DMS79 (cell line): ENCODE data around the gene ENAH.
"Not testable (repeated sequence)": the region's sequence is repeated elsewhere in the genome, so short reads cannot be mapped to it uniquely, and the experiment has no call there.

ENCODE experiments used
- DNase-seq: peaks from one replicate; lab custom pipeline; 2025; lab: John Stamatoyannopoulos, UW

Gene ENAH

GRCh38 chr1:225525377-225525776 is 127.5 kb downstream of the ENAH start:
- no peak for DNase-seq

GRCh38 chr1:225524570-225524969 is 128.4 kb downstream of the ENAH start:
- DNase-seq: no peak

- no peak for DNase-seq
Observed at GRCh38 chr1:225523263-225523950, 129.5 kb downstream of the ENAH start.

GRCh38 chr1:225522588-225523262 is 130.2 kb downstream of the ENAH start:
- no peak for DNase-seq

GRCh38 chr1:225520587-225521227 is 132.2 kb downstream of the ENAH start:
- DNase-seq: no peak

- no peak for DNase-seq
Observed at GRCh38 chr1:225519166-225519863, 133.6 kb downstream of the ENAH start.

- no peak for DNase-seq
Observed at GRCh38 chr1:225517697-225518096, 135.2 kb downstream of the ENAH start.

- no peak for DNase-seq
Observed at GRCh38 chr1:225517221-225517620, 135.7 kb downstream of the ENAH start.

GRCh38 chr1:225514671-225515081 is 138.2 kb downstream of the ENAH start:
- no peak for DNase-seq

- not testable (repeated sequence) for DNase-seq
Observed at GRCh38 chr1:225513576-225513975, 139.3 kb downstream of the ENAH start.

GRCh38 chr1:225511828-225512381 is 141.0 kb downstream of the ENAH start:
- DNase-seq: no peak

- not testable (repeated sequence) for DNase-seq
Observed at GRCh38 chr1:225510740-225511139, 142.2 kb downstream of the ENAH start.

- DNase-seq: no peak
Observed at GRCh38 chr1:225509770-225510169, 143.2 kb downstream of the ENAH start.

- no peak for DNase-seq
Observed at GRCh38 chr1:225509376-225509707, 143.6 kb downstream of the ENAH start.

- no peak for DNase-seq
Observed at GRCh38 chr1:225508538-225509375, 144.2 kb downstream of the ENAH start.

GRCh38 chr1:225506727-225507126 is 146.2 kb downstream of the ENAH start:
- DNase-seq: no peak

- DNase-seq: no peak
Observed at GRCh38 chr1:225504776-225505175, 148.1 kb downstream of the ENAH start.

GRCh38 chr1:225500624-225501192 is 152.2 kb downstream of the ENAH start:
- no peak for DNase-seq

GRCh38 chr1:225498549-225499136 is 154.3 kb downstream of the ENAH start:
- no peak for DNase-seq

- DNase-seq: no peak
Observed at GRCh38 chr1:225494789-225495359, 158.0 kb downstream of the ENAH start.
